Neural progenitor cell (in vitro differentiated cells): ENCODE data around the gene COG4. TPM values are rescaled to one million over a fixed set of nuclear protein-coding genes. Genes with fewer than 3 reads are reported as not detected.

ENCODE experiments used
- DNase-seq: peaks from one replicate; pipeline ENCODE4 v3.0.0-alpha.2; 2016; ENCODE audit warnings: low spot score
- H2AFZ ChIP-seq: fragments of 200-600 bp; sonication (generic); replicated peaks from 2 replicates; pipeline ENCODE4 v1.6.1; 2016; ENCODE audit warnings: antibody characterized with exemption
- H3F3A ChIP-seq: fragments of 200-600 bp; sonication (generic); 2 replicates; pipeline ENCODE4 v1.6.1; 2016; ENCODE audit warnings: antibody characterized with exemption, low read depth
- H3K27ac ChIP-seq: fragments of 200-600 bp; sonication (generic); 2 replicates; pipeline ENCODE4 v1.5.1; 2016; ENCODE audit warnings: mild to moderate bottlenecking
- H3K27me3 ChIP-seq: fragments of 200-600 bp; sonication (generic); 2 replicates; pipeline ENCODE4 v1.6.1; 2016; ENCODE audit warnings: mild to moderate bottlenecking, moderate library complexity
- H3K36me3 ChIP-seq: fragments of 200-600 bp; sonication (generic); 2 replicates; pipeline ENCODE4 v1.5.1; 2016
- H3K4me1 ChIP-seq: fragments of 200-600 bp; sonication (generic); 2 replicates; pipeline ENCODE4 v1.6.1; 2016; ENCODE audit warnings: mixed run types
- H3K4me2 ChIP-seq: fragments of 200-600 bp; sonication (generic); 2 replicates; pipeline ENCODE4 v1.6.1; 2016
- H3K4me3 ChIP-seq: fragments of 200-600 bp; sonication (generic); 2 replicates; pipeline ENCODE4 v1.5.1; 2016
- H3K79me2 ChIP-seq: fragments of 200-600 bp; sonication (generic); 2 replicates; pipeline ENCODE4 v1.6.1; 2016; ENCODE audit warnings: low read depth
- H3K9ac ChIP-seq: fragments of 200-600 bp; sonication (generic); 2 replicates; pipeline ENCODE4 v1.6.1; 2016
- H3K9me3 ChIP-seq: fragments of 200-600 bp; sonication (generic); 2 replicates; pipeline ENCODE4 v1.5.1; 2016; ENCODE audit warnings: low read depth
- H4K20me1 ChIP-seq: fragments of 200-600 bp; sonication (generic); 2 replicates; pipeline ENCODE4 v1.6.1; 2016; ENCODE audit warnings: low read depth
- H3K27ac Mint-ChIP-seq: 3 replicates; pipeline ENCODE4 v1.8.0; 2021; ENCODE audit warnings: mixed read lengths
- H3K27me3 Mint-ChIP-seq: 2 replicates; pipeline ENCODE4 v1.8.0; 2022; ENCODE audit warnings: low read depth, mild to moderate bottlenecking, inconsistent platforms, moderate library complexity, mixed read lengths; ENCODE audit not compliant: insufficient read depth
- H3K36me3 Mint-ChIP-seq: 3 replicates; pipeline ENCODE4 v1.8.0; 2021; ENCODE audit warnings: mixed read lengths
- H3K4me1 Mint-ChIP-seq: 3 replicates; pipeline ENCODE4 v1.8.0; 2021; ENCODE audit warnings: mixed read lengths
- H3K4me3 Mint-ChIP-seq: 3 replicates; pipeline ENCODE4 v1.8.0; 2021; ENCODE audit warnings: mild to moderate bottlenecking, moderate library complexity, mixed read lengths
- H3K9me3 Mint-ChIP-seq: 3 replicates; pipeline ENCODE4 v1.8.0; 2020; ENCODE audit warnings: mixed read lengths
- EZH2 ChIP-seq: fragments of 200-600 bp; sonication (generic); IDR thresholded peaks from 2 replicates; pipeline ENCODE4 v1.6.1; 2017; ENCODE audit warnings: antibody characterized with exemption, mild to moderate bottlenecking, moderate library complexity
- EZH2phosphoT487 ChIP-seq: fragments of 200-600 bp; sonication (generic); IDR thresholded peaks from 2 replicates; pipeline ENCODE4 v1.6.1; 2017; ENCODE audit warnings: antibody characterized with exemption
- total RNA-seq: library from RNA; depleted of rRNA; stranded (reverse); fragments of >200 nt; gene quantifications from 2 replicates; pipeline ENCODE4 v1.2.3, GENCODE V29; 2015; ENCODE audit warnings: low replicate concordance
- TF ChIP-seq, protein P1 (sequence below): fragments of 200-600 bp; sonication (generic); IDR thresholded peaks from 2 replicates; pipeline ENCODE4 v1.5.1; 2017; ENCODE audit warnings: antibody characterized with exemption, mild to moderate bottlenecking

COG4 gene
- total RNA-seq, 1 donor from 2014 or later: 62.4 TPM

DNA sequence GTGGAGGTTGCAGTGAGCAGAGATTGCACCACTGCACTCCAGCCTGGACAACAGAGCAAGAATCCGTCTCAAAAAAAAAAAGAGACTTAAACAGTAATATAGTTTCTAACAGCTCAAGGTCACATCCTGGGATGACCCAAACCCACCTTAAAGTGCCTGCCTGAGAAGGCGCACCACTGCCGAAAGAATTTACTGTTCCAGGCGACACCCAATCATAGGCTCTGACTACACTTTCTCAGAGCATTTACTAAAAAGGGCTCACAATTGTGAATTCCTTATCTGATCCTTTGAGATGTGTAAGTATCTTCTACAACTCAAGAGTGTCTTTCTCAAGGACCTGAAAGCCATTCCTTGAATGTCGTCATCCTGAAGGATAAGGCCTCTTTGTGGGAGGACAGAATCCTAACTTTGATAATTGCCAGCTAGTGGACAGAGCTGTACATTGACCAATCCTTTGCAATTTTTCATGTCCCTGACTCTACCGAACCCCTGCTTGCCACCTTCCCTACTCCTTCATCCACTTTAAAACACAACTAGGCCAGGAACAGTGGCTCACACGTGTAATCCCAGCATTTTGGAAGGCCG is 81.9 kb downstream of the COG4 start:
- Histone ChIP-seq H3K9ac (no peak overlapping the region), H3K36me3 (no peaks in the 10 kb centered on the region), H3K27me3 (no peaks in the 10 kb centered on the region), H3K9me3 (no peaks in the 10 kb centered on the region), H3K4me1 (peaks cover 25% of the 10 kb centered on the region), H3K4me3 (no peak overlapping the region), H3K4me2 (no peak overlapping the region), H4K20me1 (peaks cover 19% of the 10 kb centered on the region), H3K27ac (no peak overlapping the region), H3K79me2 (peaks cover 20% of the 10 kb centered on the region), H3F3A (peaks cover 16% of the 10 kb centered on the region), H2AFZ (no peak overlapping the region)
- no peak for DNase-seq
- Mint-ChIP-seq H3K9me3 (no peaks in the 10 kb centered on the region), H3K27ac (no peak overlapping the region), H3K27me3 (peaks cover 13% of the 10 kb centered on the region), H3K4me3 (peak overlapping the region; percentile 57), H3K4me1 (peaks cover 23% of the 10 kb centered on the region), H3K36me3 (no peaks in the 10 kb centered on the region)
- TF ChIP-seq EZH2phosphoT487: no peak
- no peak for TF ChIP-seq EZH2
- TF ChIP-seq, protein P1, sequence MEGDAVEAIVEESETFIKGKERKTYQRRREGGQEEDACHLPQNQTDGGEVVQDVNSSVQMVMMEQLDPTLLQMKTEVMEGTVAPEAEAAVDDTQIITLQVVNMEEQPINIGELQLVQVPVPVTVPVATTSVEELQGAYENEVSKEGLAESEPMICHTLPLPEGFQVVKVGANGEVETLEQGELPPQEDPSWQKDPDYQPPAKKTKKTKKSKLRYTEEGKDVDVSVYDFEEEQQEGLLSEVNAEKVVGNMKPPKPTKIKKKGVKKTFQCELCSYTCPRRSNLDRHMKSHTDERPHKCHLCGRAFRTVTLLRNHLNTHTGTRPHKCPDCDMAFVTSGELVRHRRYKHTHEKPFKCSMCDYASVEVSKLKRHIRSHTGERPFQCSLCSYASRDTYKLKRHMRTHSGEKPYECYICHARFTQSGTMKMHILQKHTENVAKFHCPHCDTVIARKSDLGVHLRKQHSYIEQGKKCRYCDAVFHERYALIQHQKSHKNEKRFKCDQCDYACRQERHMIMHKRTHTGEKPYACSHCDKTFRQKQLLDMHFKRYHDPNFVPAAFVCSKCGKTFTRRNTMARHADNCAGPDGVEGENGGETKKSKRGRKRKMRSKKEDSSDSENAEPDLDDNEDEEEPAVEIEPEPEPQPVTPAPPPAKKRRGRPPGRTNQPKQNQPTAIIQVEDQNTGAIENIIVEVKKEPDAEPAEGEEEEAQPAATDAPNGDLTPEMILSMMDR: no peak

DNA sequence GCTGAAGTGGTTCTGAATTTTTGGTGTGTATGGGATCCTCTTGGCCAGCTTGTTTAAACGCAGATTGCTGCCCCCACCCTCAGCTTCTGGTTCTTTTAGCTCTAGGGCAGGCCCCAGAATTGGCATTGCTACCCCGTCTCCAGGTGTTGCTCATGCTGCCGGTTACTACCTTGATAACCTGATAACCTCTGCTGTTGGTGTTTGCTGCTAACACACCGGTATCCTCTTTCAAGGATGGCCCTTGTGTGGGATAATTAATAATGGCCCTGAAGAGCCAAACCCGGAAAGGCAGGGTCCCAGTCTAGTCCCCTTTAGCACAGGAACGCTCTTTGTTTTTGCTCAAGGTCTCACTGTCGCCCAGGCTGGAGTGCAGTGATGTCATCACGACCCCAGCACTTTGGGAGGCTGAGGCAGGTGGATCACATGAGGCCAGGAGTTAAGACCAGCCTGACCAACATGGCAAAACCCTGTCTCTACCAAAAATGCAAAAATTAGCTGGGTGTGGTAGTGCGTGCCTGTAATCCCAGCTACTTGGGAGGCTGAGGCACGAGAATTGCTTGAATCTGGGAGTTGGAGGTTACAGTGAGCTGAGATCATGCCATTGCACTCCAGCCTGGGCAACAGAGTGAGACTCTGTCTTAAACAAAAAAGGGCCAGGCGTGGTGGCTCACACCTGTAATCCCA is 83.2 kb downstream of the COG4 start:
- Histone ChIP-seq H3K9me3 (no peaks in the 10 kb centered on the region), H3K4me3 (peak overlapping the region; percentile 79), H2AFZ (peak overlapping the region; percentile 81), H3K27me3 (no peaks in the 10 kb centered on the region), H3F3A (peaks cover 18% of the 10 kb centered on the region), H3K36me3 (no peaks in the 10 kb centered on the region), H3K4me2 (peak overlapping the region; percentile 84), H3K4me1 (peaks cover 27% of the 10 kb centered on the region), H4K20me1 (peaks cover 27% of the 10 kb centered on the region), H3K27ac (no peak overlapping the region), H3K9ac (peak overlapping the region; percentile 49), H3K79me2 (peaks cover 34% of the 10 kb centered on the region)
- no peak for DNase-seq
- Mint-ChIP-seq H3K4me1 (peaks cover 25% of the 10 kb centered on the region), H3K36me3 (no peaks in the 10 kb centered on the region), H3K4me3 (peak overlapping the region; percentile 93), H3K27me3 (peaks cover 13% of the 10 kb centered on the region), H3K27ac (peak overlapping the region; percentile 25), H3K9me3 (no peaks in the 10 kb centered on the region)
- TF ChIP-seq EZH2: no peak
- TF ChIP-seq EZH2phosphoT487: no peak
- TF ChIP-seq, protein P1: no peak

DNA sequence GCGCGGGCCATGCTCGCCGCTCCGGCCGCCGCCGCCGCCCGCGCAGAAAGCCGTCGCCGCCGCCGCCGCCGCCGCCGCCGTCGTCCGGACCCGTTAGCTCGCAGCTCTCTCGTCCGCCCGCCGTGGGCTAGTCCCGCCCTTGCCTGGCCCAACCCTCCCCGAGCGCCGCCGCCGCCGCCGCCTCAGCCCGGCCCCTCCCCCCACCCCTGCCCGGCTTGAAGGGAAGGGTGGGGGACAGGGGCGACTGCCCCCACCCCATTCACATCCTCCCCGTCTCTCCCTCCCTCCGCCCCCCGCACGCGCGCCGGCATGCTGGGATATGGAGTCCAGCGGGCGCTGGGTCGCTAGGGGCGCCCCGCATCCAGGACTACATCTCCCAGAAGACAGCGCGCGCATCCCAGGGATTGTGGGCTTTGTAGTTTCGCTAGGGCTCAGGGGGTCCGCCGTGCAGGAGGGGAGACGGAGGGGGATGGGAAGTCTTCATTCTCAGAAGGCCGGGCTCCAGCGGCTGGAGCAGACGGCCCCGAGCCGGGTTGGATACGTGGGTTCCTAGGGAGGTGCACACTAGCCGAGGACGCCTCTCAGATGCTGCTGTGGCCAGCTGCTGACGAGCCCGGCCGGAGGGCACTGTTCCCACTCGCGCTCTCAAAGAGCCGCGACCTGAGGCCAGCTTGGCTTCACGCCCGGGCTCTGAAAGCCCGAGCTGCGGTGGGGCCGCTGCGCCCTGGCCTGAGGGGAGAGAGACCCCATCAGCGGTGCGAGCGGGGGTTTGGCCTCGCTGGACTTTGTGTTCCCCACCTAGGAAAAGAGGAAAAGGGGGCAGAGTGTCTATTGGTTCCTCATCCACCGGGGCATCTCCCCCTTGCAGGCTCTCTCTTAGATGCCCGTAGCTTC is 84.1 kb downstream of the COG4 start, which contains the start of gene ST3GAL2:
ST3GAL2 (minus strand) TSS at position 132 of the 894 bp plus-strand sequence. CDS start 40,570 bp downstream, outside the sequence.
- Histone ChIP-seq H3K4me3 (peak within 1 kb of the TSS; percentile 79), H3K4me1 (peaks cover 27% of the 10 kb centered on the region), H3K36me3 (no peaks in the 10 kb centered on the region), H3K4me2 (peak within 1 kb of the TSS; percentile 98), H3F3A (peaks cover 18% of the 10 kb centered on the region), H3K27me3 (no peaks in the 10 kb centered on the region), H3K79me2 (peaks cover 43% of the 10 kb centered on the region), H3K9ac (peak within 1 kb of the TSS; percentile 61), H3K27ac (no peak within 1 kb of the TSS), H4K20me1 (peaks cover 27% of the 10 kb centered on the region), H2AFZ (peak within 1 kb of the TSS; percentile 81), H3K9me3 (no peaks in the 10 kb centered on the region)
- TF ChIP-seq EZH2phosphoT487 (no peak), EZH2 (peak; percentile 27)
- TF ChIP-seq, protein P1: no peak
- Mint-ChIP-seq H3K27ac (peak within 1 kb of the TSS; percentile 89), H3K4me1 (peaks cover 32% of the 10 kb centered on the region), H3K27me3 (peaks cover 13% of the 10 kb centered on the region), H3K9me3 (no peaks in the 10 kb centered on the region), H3K36me3 (peaks cover 4% of the 10 kb centered on the region), H3K4me3 (peak within 1 kb of the TSS; percentile 95)
- peak; percentile 100 for DNase-seq
